Heart left ventricle (tissue), 13 donors: Measurements from ENCODE around the gene DBX1.

Source experiments
- CTCF ChIP-seq, 12 donors: fragments of 200-600 bp; sonication (generic) in 4 of 12; IDR thresholded peaks; one replicate each; pipeline versions ENCODE4 v1.5.0 to v1.8.0; 2018 to 2022; ENCODE audit warnings: antibody characterized with exemption in 12 of 12, mild to moderate bottlenecking in 5 of 12
- POLR2A ChIP-seq, 2 donors: fragments of 450-650 bp; IDR thresholded peaks; one replicate each; pipeline ENCODE4 v1.6.1; 2017; ENCODE audit warnings: antibody characterized with exemption in 2 of 2, mild to moderate bottlenecking in 2 of 2, moderate library complexity in 2 of 2
- donor health status: ischemic (EF 13 %, LVEDD 7.1; RV severe dilation, severe dysfunction).
- donor health status: DM: no; HTN: yes; CAD: no.
- donor health status: DM: no; HTN: no; CAD: no.
- donor health status: ischemic (EF 25% LVEDD 6.9; RV normal size, moderate dysfunction).
- donor health status: ischemic (EF 25% LVEDD 5.7; RV mildly dilated, moderate dysfunction).
- donor health status: ischemic (EF 35%, LVEDD 5.7; RV mildly dilated, moderate dysfunction).
- donor health status: nonischemic (EF 11% LVEDD 7.7; RV severe dilation, severe dysfunction).
- donor health status: DM: yes; HTN: yes; CAD: no.
- donor health status: PGD.
- donor health status: ischemic (EF 29% LVEDD 5.4; RV normal size, mild dysfunction).
- donor health status: nonischemic (EF 23%, LVEDD 6.1; RV moderate dilation, normal function).

DNA sequence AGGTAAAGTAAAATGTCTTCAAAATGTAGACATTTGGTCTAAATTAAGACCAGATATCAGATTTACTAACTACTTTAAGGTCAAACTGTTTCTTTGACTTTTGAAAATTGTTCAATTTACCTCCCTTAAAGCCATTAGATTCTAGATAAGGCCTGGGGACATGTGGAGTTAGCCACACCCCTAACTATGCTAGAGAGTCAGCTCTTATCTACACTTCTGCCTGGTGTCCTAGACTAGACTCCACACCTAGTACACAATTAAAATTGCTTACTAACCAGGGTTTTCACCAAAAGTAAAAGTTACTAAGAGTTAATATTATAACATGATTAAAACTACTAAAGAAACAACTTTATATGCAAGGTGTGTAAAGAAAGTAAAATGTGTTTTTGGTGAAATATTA is 43.6 kb upstream of the DBX1 start:
- TF ChIP-seq POLR2A (IDR thresholded peaks at IDR 0.05) (no peak), CTCF (IDR thresholded peaks at IDR 0.05) (no peak)
